Heart left ventricle (tissue), 13 donors: ENCODE results near the gene CAPZA1.

Experiments
- CTCF ChIP-seq, 12 donors: fragments of 200-600 bp; sonication (generic) in 4 of 12; IDR thresholded peaks; one replicate each; pipeline versions ENCODE4 v1.5.0 to v1.8.0; 2018 to 2022; ENCODE audit warnings: antibody characterized with exemption in 12 of 12, mild to moderate bottlenecking in 5 of 12
- POLR2A ChIP-seq, 2 donors: fragments of 450-650 bp; IDR thresholded peaks; one replicate each; pipeline ENCODE4 v1.6.1; 2017; ENCODE audit warnings: antibody characterized with exemption in 2 of 2, mild to moderate bottlenecking in 2 of 2, moderate library complexity in 2 of 2
- donor health status: ischemic (EF 13 %, LVEDD 7.1; RV severe dilation, severe dysfunction).
- donor health status: DM: no; HTN: yes; CAD: no.
- donor health status: DM: no; HTN: no; CAD: no.
- donor health status: ischemic (EF 25% LVEDD 6.9; RV normal size, moderate dysfunction).
- donor health status: ischemic (EF 25% LVEDD 5.7; RV mildly dilated, moderate dysfunction).
- donor health status: ischemic (EF 35%, LVEDD 5.7; RV mildly dilated, moderate dysfunction).
- donor health status: nonischemic (EF 11% LVEDD 7.7; RV severe dilation, severe dysfunction).
- donor health status: DM: yes; HTN: yes; CAD: no.
- donor health status: PGD.
- donor health status: ischemic (EF 29% LVEDD 5.4; RV normal size, mild dysfunction).
- donor health status: nonischemic (EF 23%, LVEDD 6.1; RV moderate dilation, normal function).

GRCh38 chr1:112677501-112677900 lies 57.9 kb downstream of the CAPZA1 start:
- TF ChIP-seq CTCF (IDR thresholded peaks at IDR 0.05) (no peak), POLR2A (IDR thresholded peaks at IDR 0.05) (no peak)
